Endothelial cell of umbilical vein (primary cell): ENCODE measurements around the gene SLC49A3.

Source experiments
- CTCF ChIP-seq, 2 donors: IDR thresholded peaks; 1 replicate in 1 of 2; 2 replicates in 1 of 2; pipeline ENCODE4 v1.5.1; 2011; ENCODE audit warnings: low read length in 2 of 2, mild to moderate bottlenecking in 2 of 2, moderate library complexity in 2 of 2, control low read depth in 1 of 2, inconsistent platforms in 1 of 2, low read depth in 1 of 2; ENCODE audit not compliant: insufficient read depth in 1 of 2; ENCODE audit errors: extremely low read depth in 1 of 2
- EZH2 ChIP-seq: IDR thresholded peaks from 2 replicates; pipeline ENCODE4 v1.6.1; 2012; ENCODE audit warnings: borderline replicate concordance, low read depth, mild to moderate bottlenecking, moderate library complexity, low read length, inconsistent platforms; ENCODE audit not compliant: severe bottlenecking
- POLR2A ChIP-seq: IDR thresholded peaks from 2 replicates; pipeline ENCODE4 v1.6.1; 2012; ENCODE audit warnings: low read depth, mild to moderate bottlenecking, control low read depth, low read length
- POLR2AphosphoS5 ChIP-seq: IDR thresholded peaks from 2 replicates; pipeline ENCODE4 v1.6.1; 2012; ENCODE audit warnings: low read depth, mild to moderate bottlenecking, control low read depth, low read length, moderate library complexity; ENCODE audit not compliant: insufficient read depth

GRCh38 chr4:633976-634598, 54.9 kb downstream of the SLC49A3 start:
- TF ChIP-seq CTCF (IDR thresholded peaks at IDR 0.05; ENCODE audit: extremely low read depth in 1 of 2, insufficient read depth in 1 of 2, low read depth in 1 of 2, low read length in 2 of 2) (no peak), EZH2 (no peak), POLR2A (no peak), POLR2AphosphoS5 (no peak)
